Tibial nerve (tissue), 4 donors: ENCODE data around the gene ACER2.

Experiments used
- CTCF ChIP-seq, 5 experiments: fragments of 200-600 bp in 3 of 5; fragments of 450-650 bp in 2 of 5; sonication (generic) in 3 of 5; IDR thresholded peaks; one replicate each; pipeline ENCODE4 v1.5.1; 2016 to 2019; ENCODE audit warnings: antibody characterized with exemption in 5 of 5, mild to moderate bottlenecking in 3 of 5, moderate library complexity in 2 of 5
- EP300 ChIP-seq, 2 donors: sonication (generic); formaldehyde crosslinking; IDR thresholded peaks; one replicate each; pipeline ENCODE4 v1.6.1; 2017; ENCODE audit warnings: antibody characterized with exemption in 2 of 2, mild to moderate bottlenecking in 1 of 2
- POLR2A ChIP-seq, 2 donors: fragments of 450-650 bp; IDR thresholded peaks; one replicate each; pipeline ENCODE4 v1.6.1; 2017; ENCODE audit warnings: antibody characterized with exemption in 2 of 2, mild to moderate bottlenecking in 2 of 2, moderate library complexity in 2 of 2

GRCh38 chr9:19498015-19498414, 89.2 kb downstream of the ACER2 start:
- no peak for TF ChIP-seq CTCF (IDR thresholded peaks at IDR 0.05)
- TF ChIP-seq POLR2A (IDR thresholded peaks at IDR 0.05) = no peak
- TF ChIP-seq EP300 (IDR thresholded peaks at IDR 0.05) = no peak
